Type B pancreatic cell (in vitro differentiated cells): Measurements from ENCODE around the gene AOC2. TPM values are rescaled to one million over a fixed set of nuclear protein-coding genes. Genes with fewer than 3 reads are reported as not detected.
"Not testable (repeated sequence)": the region's sequence is repeated elsewhere in the genome, so short reads cannot be mapped to it uniquely, and the experiment has no call there.

ENCODE experiments used
- DNase-seq: peaks from one replicate; pipeline ENCODE4 v3.0.0; 2021; ENCODE audit warnings: mixed read lengths; ENCODE audit not compliant: unreplicated experiment; ENCODE audit errors: extremely low spot score
- H3K27ac Mint-ChIP-seq: 2 replicates; pipeline ENCODE4 v1.8.0; 2021; ENCODE audit warnings: mild to moderate bottlenecking, mixed read lengths
- H3K27me3 Mint-ChIP-seq: 2 replicates; pipeline ENCODE4 v1.8.0; 2021; ENCODE audit warnings: mixed read lengths
- H3K36me3 Mint-ChIP-seq: 2 replicates; pipeline ENCODE4 v1.8.0; 2021; ENCODE audit warnings: mixed read lengths
- H3K4me1 Mint-ChIP-seq: one replicate; pipeline ENCODE4 v1.8.0; 2021; ENCODE audit warnings: mixed read lengths; ENCODE audit not compliant: unreplicated experiment
- H3K4me3 Mint-ChIP-seq: 2 replicates; pipeline ENCODE4 v1.8.0; 2021; ENCODE audit warnings: mild to moderate bottlenecking, mixed read lengths
- H3K9me3 Mint-ChIP-seq: 2 replicates; pipeline ENCODE4 v1.8.0; 2021; ENCODE audit warnings: mixed read lengths
- CTCF ChIP-seq: fragments of 200-600 bp; sonication (generic); conservative IDR thresholded peaks from 2 replicates; pipeline ENCODE4 v1.5.0; 2021; ENCODE audit warnings: antibody characterized with exemption, mild to moderate bottlenecking
- total RNA-seq: library from RNA; stranded (reverse); gene quantifications from 2 replicates; pipeline ENCODE4 v1.2.1, GENCODE V29; 2021; ENCODE audit warnings: low replicate concordance

The AOC2 gene
- total RNA-seq, 1 donor from 2014 or later = 2.7 TPM

GRCh38 chr17:42853004-42853403 is 8.6 kb downstream of the AOC2 start:
- no peaks in the 10 kb centered on the region for H3K27me3 Mint-ChIP-seq
- TF ChIP-seq CTCF = no peak
- no peaks in the 10 kb centered on the region for H3K36me3 Mint-ChIP-seq
- H3K4me3 Mint-ChIP-seq = no peak overlapping the region
- H3K9me3 Mint-ChIP-seq = no peaks in the 10 kb centered on the region
- DNase-seq = no peak
- no peak overlapping the region for H3K27ac Mint-ChIP-seq
- H3K4me1 Mint-ChIP-seq = no peaks in the 10 kb centered on the region

GRCh38 chr17:42853597-42853967 is 9.2 kb downstream of the AOC2 start:
- Mint-ChIP-seq H3K36me3 (no peaks in the 10 kb centered on the region), H3K27me3 (no peaks in the 10 kb centered on the region), H3K4me1 (no peaks in the 10 kb centered on the region), H3K9me3 (no peaks in the 10 kb centered on the region), H3K4me3 (no peak overlapping the region), H3K27ac (no peak overlapping the region)
- DNase-seq = no peak
- no peak for TF ChIP-seq CTCF

- no peaks in the 10 kb centered on the region for H3K9me3 Mint-ChIP-seq
- TF ChIP-seq CTCF = no peak
Observed at GRCh38 chr17:42853968-42854790, 9.8 kb downstream of the AOC2 start.

GRCh38 chr17:42855048-42855596 is 10.7 kb downstream of the AOC2 start:
- Mint-ChIP-seq H3K27me3 (no peaks in the 10 kb centered on the region), H3K4me3 (no peak overlapping the region), H3K27ac (no peak overlapping the region), H3K4me1 (no peaks in the 10 kb centered on the region), H3K9me3 (no peaks in the 10 kb centered on the region), H3K36me3 (no peaks in the 10 kb centered on the region)
- no peak for DNase-seq
- no peak for TF ChIP-seq CTCF

More at GRCh38 chr17:42853968-42854790, 9.8 kb downstream of the AOC2 start:
- no peaks in the 10 kb centered on the region for H3K36me3 Mint-ChIP-seq
- no peak for DNase-seq
- no peak overlapping the region for H3K4me3 Mint-ChIP-seq
- H3K4me1 Mint-ChIP-seq = no peaks in the 10 kb centered on the region
- H3K27me3 Mint-ChIP-seq = no peaks in the 10 kb centered on the region
- no peak overlapping the region for H3K27ac Mint-ChIP-seq

GRCh38 chr17:42856093-42856492 is 11.7 kb downstream of the AOC2 start:
- H3K9me3 Mint-ChIP-seq, DNase-seq, H3K4me3 Mint-ChIP-seq, H3K4me1 Mint-ChIP-seq, H3K27me3 Mint-ChIP-seq, H3K36me3 Mint-ChIP-seq, H3K27ac Mint-ChIP-seq: not testable (repeated sequence)

- DNase-seq, H3K4me3 Mint-ChIP-seq, H3K4me1 Mint-ChIP-seq, H3K27me3 Mint-ChIP-seq, H3K36me3 Mint-ChIP-seq, H3K9me3 Mint-ChIP-seq, H3K27ac Mint-ChIP-seq: not testable (repeated sequence)
Observed at GRCh38 chr17:42856516-42856915, 12.1 kb downstream of the AOC2 start.
